Prostate gland (tissue), 2 donors: Measurements from ENCODE around the gene RIPOR2. TPM values are rescaled to one million over a fixed set of nuclear protein-coding genes. Genes with fewer than 3 reads are reported as not detected.

ENCODE experiments used
- DNase-seq: peaks from one replicate; pipeline ENCODE4 v3.0.0-alpha.2; 2019; ENCODE audit warnings: low spot score
- H3K27ac ChIP-seq, 2 donors: fragments of 200-600 bp; sonication (generic); 2 replicates each; pipeline ENCODE4 v1.5.1; 2017 to 2019
- H3K27me3 ChIP-seq: fragments of 200-600 bp; sonication (generic); replicated peaks from 2 replicates; pipeline ENCODE4 v1.5.1; 2019; ENCODE audit not compliant: insufficient read depth
- H3K36me3 ChIP-seq, 2 donors: fragments of 200-600 bp; sonication (generic); 1 replicate in 1 of 2; 2 replicates in 1 of 2; pipeline versions ENCODE4 v1.5.1 to v1.8.1; 2017 to 2019
- H3K4me1 ChIP-seq: fragments of 200-600 bp; sonication (generic); replicated peaks from 2 replicates; pipeline ENCODE4 v1.5.1; 2019
- H3K4me3 ChIP-seq, 2 donors: fragments of 200-600 bp; sonication (generic); 2 replicates each; pipeline ENCODE4 v1.5.1; 2017 to 2019
- H3K9me3 ChIP-seq: fragments of 200-600 bp; sonication (generic); 2 replicates; pipeline ENCODE4 v1.5.1; 2017
- CTCF ChIP-seq, 4 experiments: fragments of 200-600 bp in 2 of 4; fragments of 450-650 bp in 2 of 4; sonication (generic) in 2 of 4; IDR thresholded peaks; 1 replicate in 3 of 4; 2 replicates in 1 of 4; pipeline ENCODE4 v1.5.1; 2016 to 2019; ENCODE audit warnings: antibody characterized with exemption in 4 of 4, mild to moderate bottlenecking in 2 of 4, moderate library complexity in 2 of 4
- POLR2A ChIP-seq: fragments of 450-650 bp; IDR thresholded peaks from one replicate; pipeline ENCODE4 v1.6.1; 2016; ENCODE audit warnings: antibody characterized with exemption, mild to moderate bottlenecking
- POLR2AphosphoS5 ChIP-seq: sonication (generic); formaldehyde crosslinking; IDR thresholded peaks from one replicate; pipeline ENCODE4 v1.6.1; 2017; ENCODE audit warnings: antibody characterized with exemption
- WGBS: methylation state at CpG from one replicate; pipeline ENCODE4 v1.1.5; 2018; 5-methylcytosine and 5-hydroxymethylcytosine counted together
- intact Hi-C: fragments of 100-400 bp; cut with DNase I; formaldehyde crosslinking; loops from one replicate; pipeline ENCODE4 v1.14.2; 2022
- total RNA-seq, 2 donors: library from RNA; depleted of rRNA; stranded (reverse); fragments of >200 nt; gene quantifications; one replicate each; pipeline ENCODE4 v1.1.0, GENCODE V29; 2016

The RIPOR2 gene
- total RNA-seq, 2 donors from 2014 or later: 16.1 to 23.7 TPM

GRCh38 chr6:24844061-24844460 lies 91.7 kb downstream of the RIPOR2 start:
- Histone ChIP-seq H3K36me3 (peaks cover 0 to 4% of the 10 kb centered on the region in 2 donors), H3K9me3 (no peaks in the 10 kb centered on the region), H3K27me3 (no peaks in the 10 kb centered on the region), H3K4me1 (no peaks in the 10 kb centered on the region), H3K27ac (no peak overlapping the region), H3K4me3 (no peak overlapping the region)
- no peak for DNase-seq
- TF ChIP-seq POLR2AphosphoS5 (no peak), CTCF (IDR thresholded peaks at IDR 0.05) (no peak), POLR2A (no peak)
- intact Hi-C loops: no loop called here
- 96% methylated on average over 1 of the region's 1 CpG for WGBS

GRCh38 chr6:24840187-24840586 lies 95.6 kb downstream of the RIPOR2 start:
- intact Hi-C loops: no loop called here
- Histone ChIP-seq H3K27ac (no peak overlapping the region), H3K36me3 (peaks cover 0 to 4% of the 10 kb centered on the region in 2 donors), H3K4me1 (no peaks in the 10 kb centered on the region), H3K27me3 (no peaks in the 10 kb centered on the region), H3K4me3 (no peak overlapping the region), H3K9me3 (no peaks in the 10 kb centered on the region)
- TF ChIP-seq POLR2AphosphoS5 (no peak), CTCF (IDR thresholded peaks at IDR 0.05) (no peak), POLR2A (no peak)
- DNase-seq: no peak
- 76% methylated on average over 2 of the region's 2 CpGs for WGBS

GRCh38 chr6:24838994-24839393 lies 96.8 kb downstream of the RIPOR2 start:
- TF ChIP-seq POLR2A (no peak), POLR2AphosphoS5 (no peak), CTCF (IDR thresholded peaks at IDR 0.05) (no peak)
- H3K36me3 ChIP-seq: peaks cover 0 to 4% of the 10 kb centered on the region in 2 donors
- WGBS: 87% methylated on average over 5 of the region's 5 CpGs
- intact Hi-C loops: no loop called here
- H3K27ac ChIP-seq: no peak overlapping the region
- no peak overlapping the region for H3K4me3 ChIP-seq
- no peaks in the 10 kb centered on the region for H3K9me3 ChIP-seq
- no peaks in the 10 kb centered on the region for H3K27me3 ChIP-seq
- DNase-seq: no peak
- no peaks in the 10 kb centered on the region for H3K4me1 ChIP-seq

- Histone ChIP-seq H3K4me1 (no peaks in the 10 kb centered on the region), H3K4me3 (no peak overlapping the region), H3K9me3 (no peaks in the 10 kb centered on the region), H3K27me3 (no peaks in the 10 kb centered on the region), H3K27ac (no peak overlapping the region), H3K36me3 (peaks cover 0 to 3% of the 10 kb centered on the region in 2 donors)
- no peak for DNase-seq
- TF ChIP-seq POLR2A: no peak
- TF ChIP-seq POLR2AphosphoS5: no peak
- no peak for TF ChIP-seq CTCF (IDR thresholded peaks at IDR 0.05)
- intact Hi-C loops: no loop called here
- WGBS: 90% methylated on average over 3 of the region's 3 CpGs
Measured at GRCh38 chr6:24838081-24838480, 97.7 kb downstream of the RIPOR2 start.

- no peaks in the 10 kb centered on the region for H3K27me3 ChIP-seq
- DNase-seq: peak; percentile 31
- H3K27ac ChIP-seq: peak overlapping the region; percentile 33 to 61
- H3K9me3 ChIP-seq: no peaks in the 10 kb centered on the region
- 5% methylated on average over 2 of the region's 2 CpGs for WGBS
- intact Hi-C loops: no loop called here
- H3K36me3 ChIP-seq: no peaks in the 10 kb centered on the region
- TF ChIP-seq POLR2AphosphoS5 (peak; percentile 56), CTCF (IDR thresholded peaks at IDR 0.05) (no peak), POLR2A (no peak)
- no peak overlapping the region for H3K4me3 ChIP-seq
- no peaks in the 10 kb centered on the region for H3K4me1 ChIP-seq
Measured at GRCh38 chr6:24836109-24836508, 99.7 kb downstream of the RIPOR2 start.
